Measurements from ENCODE around the gene CNOT3.
"Not testable (repeated sequence)": the region's sequence is repeated elsewhere in the genome, so short reads cannot be mapped to it uniquely, and the experiment has no call there.

Gene CNOT3

GRCh38 chr19:54137699-54138488, at the start of gene CNOT3:
CNOT3 (plus strand) TSS chr19:54137762; CDS start chr19:54142979, 5,217 bp downstream.
- in situ Hi-C loops (cut with MboI; ENCODE audit: low sequenced_read_pairs) = no loop called here

- in situ Hi-C loops (cut with MboI; ENCODE audit: low sequenced_read_pairs) = no loop called here
Observed at GRCh38 chr19:54094426-54095000, 43.0 kb upstream of the CNOT3 start.

DNA sequence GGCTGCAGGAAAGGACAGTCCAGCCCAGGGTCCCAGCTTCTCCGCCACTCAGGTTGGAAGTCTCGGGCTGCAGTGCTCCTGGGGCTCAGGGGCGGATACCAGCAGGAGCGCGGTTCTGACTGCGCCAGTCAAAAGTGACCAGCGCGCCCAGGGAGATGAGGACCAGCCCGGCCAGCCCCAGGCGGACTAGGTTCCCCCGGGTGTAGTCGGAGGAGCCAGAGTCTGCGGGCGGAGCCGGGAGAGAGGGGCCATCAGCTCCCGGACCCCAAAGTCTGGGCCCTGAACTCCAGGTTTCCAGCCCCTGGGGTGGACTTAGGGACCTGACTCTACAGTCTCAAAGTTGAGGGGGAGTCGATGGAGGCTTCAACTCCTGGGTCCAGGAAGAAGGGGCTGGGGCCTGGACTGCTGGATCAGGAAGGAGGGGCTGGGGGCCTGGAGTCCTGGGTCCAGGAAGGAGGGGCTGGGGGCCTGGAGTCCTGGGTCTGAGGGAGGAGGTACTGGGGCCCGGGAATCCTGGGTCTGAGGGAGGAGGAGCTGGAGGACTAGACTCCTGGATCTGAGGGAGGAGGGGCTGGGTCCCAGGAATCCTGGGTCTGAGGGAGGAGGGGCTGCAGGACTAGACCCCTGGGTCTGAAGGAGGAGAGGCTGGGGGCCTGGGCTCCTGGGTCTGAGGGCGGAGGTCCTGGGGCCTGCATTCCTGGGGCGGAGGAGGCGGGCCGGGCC, 42.3 kb upstream of the CNOT3 start:
- in situ Hi-C loops (cut with MboI; ENCODE audit: low sequenced_read_pairs) = no loop called here

GRCh38 chr19:54095859-54096616, 41.5 kb upstream of the CNOT3 start:
- in situ Hi-C loops (cut with MboI; ENCODE audit: low sequenced_read_pairs) = not testable (repeated sequence)

DNA sequence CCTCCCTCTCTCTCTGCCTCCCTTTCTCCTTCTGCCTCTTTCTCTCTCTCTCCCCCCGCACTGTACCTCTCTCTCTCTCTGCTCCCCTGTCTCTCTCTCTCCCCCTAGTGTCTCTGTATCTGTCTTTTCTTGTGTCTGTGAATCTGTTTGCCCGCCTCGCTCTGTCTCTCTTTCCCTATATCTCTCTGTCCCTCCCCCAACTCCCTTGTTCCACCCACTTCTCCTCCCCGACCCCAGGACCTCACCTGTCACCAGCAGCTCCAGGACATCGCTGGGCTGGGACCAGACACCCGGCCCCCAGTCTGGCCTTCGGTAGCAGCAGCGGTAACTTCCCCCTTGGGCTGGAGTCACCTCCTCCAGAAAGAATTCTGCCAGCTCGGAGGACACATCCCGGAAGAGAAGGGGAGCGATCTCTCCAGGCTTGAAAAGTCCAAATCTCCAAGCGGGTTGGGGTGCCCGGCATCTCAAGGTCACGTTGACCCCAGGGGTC, 40.9 kb upstream of the CNOT3 start:
- in situ Hi-C loops (cut with MboI; ENCODE audit: low sequenced_read_pairs) = no loop called here

DNA sequence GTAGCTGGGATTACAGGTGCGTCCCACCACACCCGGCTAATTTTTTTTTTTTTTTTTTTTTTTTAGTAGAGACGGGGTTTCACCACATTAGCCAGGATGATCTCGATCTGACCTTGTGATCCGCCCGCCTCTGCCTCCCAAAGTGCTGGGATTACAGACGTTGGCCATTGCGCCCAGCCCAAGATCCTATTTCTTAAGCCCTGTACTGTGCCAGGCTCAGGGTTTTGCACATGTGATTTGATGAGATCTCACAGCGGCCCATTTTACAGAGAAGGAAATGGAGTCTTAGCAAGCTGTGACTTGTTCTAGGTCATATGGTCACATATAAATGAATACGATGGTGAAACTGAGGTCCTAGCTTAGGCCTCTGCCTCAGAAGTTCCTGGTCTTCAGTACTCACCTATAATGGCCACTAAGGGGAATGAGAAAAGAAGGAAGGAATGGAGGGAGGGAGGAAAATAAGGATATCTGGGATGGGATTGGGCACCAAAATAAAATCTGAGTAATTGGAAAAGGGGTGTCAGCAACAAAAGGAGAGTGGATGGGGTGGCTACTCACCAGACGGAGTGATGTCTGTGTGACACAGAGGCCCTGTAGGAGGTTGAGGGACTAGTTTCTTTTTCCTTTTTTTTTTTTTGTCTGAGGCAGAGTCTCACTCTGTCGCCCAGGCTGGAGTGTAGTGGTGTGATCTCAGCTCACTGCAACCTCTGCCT, 38.2 kb upstream of the CNOT3 start:
- in situ Hi-C loops (cut with MboI; ENCODE audit: low sequenced_read_pairs) = no loop called here

DNA sequence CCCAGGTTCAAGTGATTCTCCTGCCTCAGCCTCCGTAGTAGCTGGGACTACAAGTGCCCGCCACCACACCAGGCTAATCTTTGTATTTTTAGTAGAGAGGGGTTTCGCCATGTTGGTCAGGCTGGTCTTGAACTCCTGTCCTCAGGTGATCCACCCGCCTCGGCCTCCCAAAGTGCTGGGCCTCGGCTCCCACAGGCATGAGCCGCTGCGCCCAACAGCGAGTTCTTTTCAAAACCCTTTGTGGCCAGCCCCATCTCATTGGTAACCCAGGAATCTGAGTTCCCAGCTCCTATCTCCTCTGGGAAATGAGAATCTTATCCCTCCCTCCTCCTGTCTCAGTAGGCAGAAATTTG, 37.7 kb upstream of the CNOT3 start:
- in situ Hi-C loops (cut with MboI; ENCODE audit: low sequenced_read_pairs) = not testable (repeated sequence)

DNA sequence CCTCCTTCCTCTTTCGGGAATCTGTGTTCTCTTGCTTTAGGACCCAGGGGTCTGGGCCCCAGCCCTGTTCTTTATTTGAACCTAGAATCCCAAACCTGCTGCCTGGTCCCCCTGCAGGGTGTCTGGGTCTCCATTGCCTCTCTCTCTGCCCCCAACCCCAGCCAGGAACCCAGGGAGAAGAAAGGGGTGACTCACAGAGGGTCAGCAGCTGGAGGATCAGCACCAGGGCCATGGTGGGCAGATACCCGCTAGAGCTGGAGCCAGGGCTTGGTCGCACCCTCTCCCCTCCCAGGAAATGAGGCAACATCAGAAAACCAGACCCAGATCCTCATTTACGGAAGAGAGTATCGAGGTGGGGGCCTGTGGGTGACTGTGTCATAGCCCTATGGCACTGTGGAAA, 37.0 kb upstream of the CNOT3 start, which contains the start of gene OSCAR:
OSCAR (minus strand) TSS at position 243 of the 400 bp plus-strand sequence; CDS start at position 232, 11 bp downstream.
- in situ Hi-C loops (cut with MboI; ENCODE audit: low sequenced_read_pairs) = no loop called here

DNA sequence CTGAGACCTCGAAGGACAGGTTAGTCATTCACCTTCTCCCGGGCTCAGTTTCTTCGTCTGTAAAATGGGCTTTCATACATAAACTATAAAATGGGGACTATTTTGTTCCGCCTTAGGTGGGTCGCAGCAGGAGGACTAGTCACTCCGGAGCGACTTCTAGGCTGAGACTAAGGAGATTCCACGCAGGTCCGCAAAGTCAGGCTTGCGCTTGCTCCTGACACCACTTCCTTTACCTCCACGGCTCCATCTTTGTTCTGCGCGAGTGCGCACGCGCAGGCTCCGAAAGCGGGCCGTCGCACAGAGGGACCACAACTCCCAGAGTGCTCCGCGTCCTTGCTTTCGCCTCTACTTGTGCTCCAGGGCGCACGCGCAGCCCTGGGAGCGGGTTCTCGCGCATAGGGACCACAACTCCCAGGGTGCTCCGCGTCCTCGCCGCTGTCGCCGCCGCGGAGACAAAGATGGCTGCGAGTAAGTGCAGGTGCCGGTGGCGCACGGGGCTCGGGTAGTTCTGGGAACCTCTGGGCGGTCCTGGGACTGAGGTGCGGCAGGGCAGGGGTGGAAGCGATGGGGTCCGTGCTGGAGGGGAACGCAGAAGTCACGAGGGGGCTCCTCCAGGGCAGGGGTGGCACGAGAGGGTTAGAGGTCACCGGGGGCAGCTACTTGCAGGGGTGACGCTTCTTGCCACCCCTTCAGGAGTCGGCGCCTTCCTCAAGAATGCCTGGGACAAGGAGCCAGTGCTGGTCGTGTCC, 35.0 kb upstream of the CNOT3 start, which contains the start of gene NDUFA3:
NDUFA3 (plus strand) TSS at position 435 of the 749 bp plus-strand sequence; CDS start at position 459, 24 bp downstream.
- in situ Hi-C loops (cut with MboI; ENCODE audit: low sequenced_read_pairs) = no loop called here

- in situ Hi-C loops (cut with MboI; ENCODE audit: low sequenced_read_pairs) = no loop called here
Observed at GRCh38 chr19:54104998-54105715, 32.4 kb upstream of the CNOT3 start.

GRCh38 chr19:54105796-54106195, 31.8 kb upstream of the CNOT3 start:
- in situ Hi-C loops (cut with MboI; ENCODE audit: low sequenced_read_pairs) = no loop called here

GRCh38 chr19:54106716-54107115, 30.8 kb upstream of the CNOT3 start:
- in situ Hi-C loops (cut with MboI; ENCODE audit: low sequenced_read_pairs) = no loop called here

DNA sequence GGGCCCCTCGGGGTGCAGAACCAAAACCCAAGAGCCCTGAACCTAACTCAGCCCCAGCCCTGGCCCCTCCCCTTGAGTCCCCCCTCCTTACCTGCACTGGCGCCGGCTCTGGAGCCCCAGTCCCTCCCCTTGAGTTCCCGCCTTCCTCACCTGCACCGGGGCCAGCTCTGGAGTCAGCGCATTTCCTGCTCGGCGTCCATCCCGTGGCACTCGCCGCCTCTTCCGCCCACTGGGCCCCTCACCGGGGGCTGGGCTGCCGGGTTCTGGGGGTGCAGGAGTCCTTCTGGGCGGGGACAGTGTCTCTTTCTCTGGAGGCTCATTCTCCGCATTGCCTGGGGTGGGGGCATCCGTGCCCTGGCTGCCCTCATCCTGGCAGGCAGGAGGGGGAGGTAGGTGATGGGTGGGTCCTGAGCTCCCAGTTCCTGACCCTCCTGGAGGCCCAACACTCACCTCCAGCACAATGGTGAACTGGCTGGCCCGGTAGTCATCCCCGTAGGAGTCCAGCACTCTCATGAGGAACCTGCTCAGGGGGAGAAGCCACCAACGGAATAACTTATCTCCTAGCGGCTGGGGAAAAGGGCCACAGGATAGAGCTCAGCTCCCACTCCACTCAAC, 29.6 kb upstream of the CNOT3 start:
- in situ Hi-C loops (cut with MboI; ENCODE audit: low sequenced_read_pairs) = no loop called here

GRCh38 chr19:54108496-54108895, 29.1 kb upstream of the CNOT3 start:
- in situ Hi-C loops (cut with MboI; ENCODE audit: low sequenced_read_pairs) = no loop called here

GRCh38 chr19:54109651-54110050, 27.9 kb upstream of the CNOT3 start:
- in situ Hi-C loops (cut with MboI; ENCODE audit: low sequenced_read_pairs) = no loop called here

GRCh38 chr19:54114340-54115108, 23.0 kb upstream of the CNOT3 start:
- in situ Hi-C loops (cut with MboI; ENCODE audit: low sequenced_read_pairs) = no loop called here

Data from hTERT RPE-1 (cell line).